Stimulated activated CD8-positive, alpha-beta memory T cell treated with anti-CD3 and anti-CD28 coated beads, Interleukin-15, amount 100 ng/mL, for 48 hours (primary cell): ENCODE results near the gene ENTPD2.

Experiments used
- DNase-seq, 2 donors: peaks; one replicate each; pipeline ENCODE4 v3.0.0-alpha.2; 2020; ENCODE audit warnings: low read depth in 2 of 2

ENTPD2 gene

GRCh38 chr9:137030006-137030405 lies 23.9 kb downstream of the ENTPD2 start:
- no peak for DNase-seq

- peak; percentile 43 to 54 for DNase-seq
Observed at GRCh38 chr9:137029058-137029936, 24.6 kb downstream of the ENTPD2 start.

GRCh38 chr9:137028263-137029057 lies 25.4 kb downstream of the ENTPD2 start:
- peak; percentile 51 to 52 for DNase-seq

GRCh38 chr9:137027369-137028262 lies 26.2 kb downstream of the ENTPD2 start, which contains the start of gene ABCA2:
Gene ABCA2, minus strand, starts transcription at chr9:137028237. Its CDS starts 97 bp downstream, at chr9:137028140.
- no peak for DNase-seq

- DNase-seq = no peak
Observed at GRCh38 chr9:137026828-137027227, 27.0 kb downstream of the ENTPD2 start.

- DNase-seq = no peak
Observed at GRCh38 chr9:137026384-137026783, 27.5 kb downstream of the ENTPD2 start.

GRCh38 chr9:137025517-137025966 lies 28.3 kb downstream of the ENTPD2 start:
- no peak for DNase-seq

- DNase-seq = no peak
Observed at GRCh38 chr9:137023583-137023991, 30.3 kb downstream of the ENTPD2 start.

- no peak for DNase-seq
Observed at GRCh38 chr9:137023157-137023556, 30.7 kb downstream of the ENTPD2 start.

GRCh38 chr9:137022662-137023008 lies 31.2 kb downstream of the ENTPD2 start:
- DNase-seq = no peak

- DNase-seq = peak; percentile 72 to 78
Observed at GRCh38 chr9:137021979-137022661, 31.7 kb downstream of the ENTPD2 start.

- no peak for DNase-seq
Observed at GRCh38 chr9:137021568-137021978, 32.3 kb downstream of the ENTPD2 start.

GRCh38 chr9:137020771-137021567 lies 32.9 kb downstream of the ENTPD2 start:
- DNase-seq = no peak

- no peak for DNase-seq
Observed at GRCh38 chr9:137019891-137020683, 33.8 kb downstream of the ENTPD2 start.

- DNase-seq = no peak
Observed at GRCh38 chr9:137018761-137019559, 34.9 kb downstream of the ENTPD2 start.

GRCh38 chr9:137017791-137018497 lies 35.9 kb downstream of the ENTPD2 start:
- no peak for DNase-seq

GRCh38 chr9:137017071-137017470 lies 36.8 kb downstream of the ENTPD2 start:
- no peak for DNase-seq

- DNase-seq = no peak
Observed at GRCh38 chr9:137016436-137016835, 37.4 kb downstream of the ENTPD2 start.
